CD8-positive, alpha-beta memory T cell (primary cell): ENCODE results near the gene ATF7. TPM values are rescaled to one million over a fixed set of nuclear protein-coding genes. Genes with fewer than 3 reads are reported as not detected.
A peak's percentile ranks its signal among the peaks of the same experiment; 100 is the strongest.

ENCODE experiments used
- CTCF ChIA-PET: fragments of 350-600 bp; sonication (Branson Sonifier 250); formaldehyde crosslinking; loops from one replicate; lab custom pipeline; 2021; ENCODE audit warnings: antibody characterized with exemption; lab: Charles Lee
- POLR2A ChIA-PET: fragments of 350-600 bp; sonication (Branson Sonifier 250); formaldehyde crosslinking; loops from one replicate; lab custom pipeline; 2021; ENCODE audit warnings: antibody characterized with exemption; lab: Charles Lee
- DNase-seq, 5 donors: peaks; one replicate each; pipeline versions ENCODE4 v3.0.0 to v3.0.0-alpha.2; 2020 to 2022; ENCODE audit warnings: mixed read lengths in 1 of 5
- H3K27ac ChIP-seq: one replicate; pipeline ENCODE4 v1.7.0; 2013; ENCODE audit warnings: low read depth, mild to moderate bottlenecking, low read length, moderate library complexity
- H3K27me3 ChIP-seq: 2 replicates; pipeline ENCODE4 v1.7.0; 2013; ENCODE audit warnings: low read length, mild to moderate bottlenecking; ENCODE audit not compliant: insufficient read depth, poor library complexity, severe bottlenecking
- H3K36me3 ChIP-seq: 2 replicates; pipeline ENCODE4 v1.7.0; 2013; ENCODE audit warnings: mild to moderate bottlenecking, low read length, moderate library complexity; ENCODE audit not compliant: insufficient read depth
- H3K4me1 ChIP-seq: 2 replicates; pipeline ENCODE4 v1.7.0; 2013; ENCODE audit warnings: mild to moderate bottlenecking, low read length, moderate library complexity; ENCODE audit not compliant: insufficient read depth
- H3K4me3 ChIP-seq: 2 replicates; pipeline ENCODE4 v1.7.0; 2013; ENCODE audit warnings: mild to moderate bottlenecking, low read length
- H3K9me3 ChIP-seq: 2 replicates; pipeline ENCODE4 v1.7.0; 2013; ENCODE audit warnings: mild to moderate bottlenecking, low read length
- H3K27ac Mint-ChIP-seq, 8 donors: one replicate each; pipeline ENCODE4 v1.8.0; 2020 to 2021; ENCODE audit warnings: mixed read lengths in 8 of 8, mild to moderate bottlenecking in 6 of 8, inconsistent platforms in 3 of 8, moderate library complexity in 3 of 8
- H3K27me3 Mint-ChIP-seq, 2 donors: one replicate each; pipeline ENCODE4 v1.8.0; 2020 to 2021; ENCODE audit warnings: mixed read lengths in 2 of 2, mild to moderate bottlenecking in 1 of 2, moderate library complexity in 1 of 2
- H3K36me3 Mint-ChIP-seq, 3 donors: one replicate each; pipeline ENCODE4 v1.8.0; 2020 to 2021; ENCODE audit warnings: mixed read lengths in 3 of 3, inconsistent platforms in 1 of 3, mild to moderate bottlenecking in 1 of 3
- H3K4me1 Mint-ChIP-seq, 3 donors: one replicate each; pipeline ENCODE4 v1.8.0; 2020 to 2021; ENCODE audit warnings: mixed read lengths in 3 of 3, inconsistent platforms in 1 of 3, mild to moderate bottlenecking in 1 of 3
- H3K4me3 Mint-ChIP-seq, 7 donors: one replicate each; pipeline ENCODE4 v1.8.0; 2020 to 2021; ENCODE audit warnings: mixed read lengths in 7 of 7, mild to moderate bottlenecking in 6 of 7, moderate library complexity in 4 of 7, inconsistent platforms in 2 of 7
- H3K9me3 Mint-ChIP-seq, 5 donors: one replicate each; pipeline ENCODE4 v1.8.0; 2020 to 2022; ENCODE audit warnings: mixed read lengths in 5 of 5, mild to moderate bottlenecking in 3 of 5, moderate library complexity in 2 of 5, inconsistent platforms in 1 of 5
- polyA plus RNA-seq: library from polyadenylated mRNA; unstranded; fragments of 300-500 nt; fragmentation: Illumina TruSeq; gene quantifications from one replicate; pipeline ENCODE4 v1.2.3, GENCODE V29; 2021
- total RNA-seq, 2 experiments: library from RNA; stranded (reverse); gene quantifications; one replicate each; pipeline ENCODE4 v1.2.3, GENCODE V29; 2021

Gene ATF7
- total and polyA plus RNA-seq, 3 experiments from 2014 or later = 13.4 to 28.1 (median 27.6) TPM

DNA sequence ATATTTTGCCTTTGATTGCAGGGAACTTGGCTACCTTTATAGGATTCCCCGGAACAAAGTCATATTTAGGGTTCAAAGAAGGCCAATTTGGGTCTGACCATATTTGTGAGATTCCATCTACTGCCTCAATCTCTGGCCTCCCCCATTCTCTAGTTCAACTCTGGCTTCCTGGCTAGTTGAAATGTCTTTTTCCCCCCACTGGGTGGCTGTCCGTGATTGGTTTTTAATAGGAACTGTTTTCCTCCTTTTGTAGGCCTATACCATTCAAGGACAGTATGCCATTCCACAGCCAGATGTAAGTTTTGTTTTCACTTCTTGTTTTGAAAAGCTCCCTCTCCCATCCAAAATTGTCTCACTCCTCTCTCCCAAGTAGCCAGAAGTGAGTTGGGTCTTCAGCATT is 160.5 kb downstream of the ATF7 start:
- H3K4me1 Mint-ChIP-seq = peaks cover 25 to 43% (median 41%) of the 10 kb centered on the region in 3 donors
- peak overlapping the region in 5 of 8 donors; percentile 11 to 76 (median 29) for H3K27ac Mint-ChIP-seq
- H3K27me3 Mint-ChIP-seq = peaks cover 0 to 3% of the 10 kb centered on the region in 2 donors
- Histone ChIP-seq H3K9me3 (no peaks in the 10 kb centered on the region), H3K27me3 (no peaks in the 10 kb centered on the region), H3K36me3 (peaks cover 89% of the 10 kb centered on the region), H3K27ac (no peak overlapping the region), H3K4me3 (no peak overlapping the region), H3K4me1 (peaks cover 23% of the 10 kb centered on the region)
- ChIA-PET CTCF (interaction anchor here (1.7 kb wide), 1 partner anchor 43 kb away, joined by 7 read pairs; no protein-coding TSS in a partner anchor), POLR2A (no interaction called here)
- no peak for DNase-seq
- H3K4me3 Mint-ChIP-seq = no peak overlapping the region
- no peaks in the 10 kb centered on the region for H3K9me3 Mint-ChIP-seq
- peaks cover 21 to 95% (median 45%) of the 10 kb centered on the region in 3 donors for H3K36me3 Mint-ChIP-seq

DNA sequence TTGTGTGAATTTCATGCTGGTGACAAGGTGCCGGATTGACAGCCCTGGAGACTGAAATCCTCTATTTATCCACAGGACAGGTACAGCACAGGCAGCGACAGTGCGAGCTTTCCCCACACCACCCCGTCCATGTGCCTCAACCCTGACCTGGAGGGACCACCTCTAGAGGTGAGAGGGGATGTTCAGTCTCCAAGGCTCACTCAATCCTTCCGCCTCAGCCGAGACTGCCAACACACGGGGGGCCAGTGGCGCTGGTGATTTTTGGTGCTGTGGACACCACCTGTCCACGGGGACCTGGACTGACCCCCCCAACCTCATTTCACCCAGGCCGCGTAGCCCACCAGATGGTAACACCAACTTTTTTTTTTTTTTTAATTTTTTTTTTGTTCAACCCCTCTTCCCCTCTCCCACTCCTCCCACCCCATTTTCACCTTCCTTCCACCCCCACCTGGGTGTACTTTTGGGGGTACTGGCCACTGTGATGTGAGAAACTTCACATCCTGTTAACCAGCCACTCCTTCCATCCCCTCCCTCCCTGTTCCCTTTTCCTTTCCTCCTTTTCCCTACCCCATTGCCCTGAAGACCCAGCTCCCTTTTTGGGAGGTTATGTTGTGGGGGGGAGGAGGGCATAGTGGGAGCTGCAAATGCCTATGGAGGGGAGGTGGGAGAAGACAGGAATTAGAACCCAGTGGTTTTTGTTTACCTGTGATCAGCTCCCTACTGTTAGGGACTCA is 161.3 kb downstream of the ATF7 start:
- Mint-ChIP-seq H3K36me3 (peaks cover 26 to 97% (median 50%) of the 10 kb centered on the region in 3 donors), H3K27ac (peak overlapping the region in 5 of 8 donors; percentile 11 to 63 (median 29)), H3K4me1 (peaks cover 31 to 49% (median 46%) of the 10 kb centered on the region in 3 donors), H3K9me3 (no peaks in the 10 kb centered on the region), H3K4me3 (no peak overlapping the region), H3K27me3 (peaks cover 0 to 3% of the 10 kb centered on the region in 2 donors)
- no peak for DNase-seq
- ChIA-PET POLR2A (interaction anchor here (0.5 to 0.8 kb wide), 3 partner anchors 12 to 37 kb away, joined by 3 read pairs; no protein-coding TSS in a partner anchor), CTCF (interaction anchor here (1.4 to 1.7 kb wide), 2 partner anchors 8 to 44 kb away, joined by 4 to 7 read pairs; no protein-coding TSS in a partner anchor)
- no peaks in the 10 kb centered on the region for H3K9me3 ChIP-seq
- no peaks in the 10 kb centered on the region for H3K27me3 ChIP-seq
- no peak overlapping the region for H3K27ac ChIP-seq
- H3K36me3 ChIP-seq = peaks cover 93% of the 10 kb centered on the region
- H3K4me1 ChIP-seq = peaks cover 23% of the 10 kb centered on the region
- no peak overlapping the region for H3K4me3 ChIP-seq

DNA sequence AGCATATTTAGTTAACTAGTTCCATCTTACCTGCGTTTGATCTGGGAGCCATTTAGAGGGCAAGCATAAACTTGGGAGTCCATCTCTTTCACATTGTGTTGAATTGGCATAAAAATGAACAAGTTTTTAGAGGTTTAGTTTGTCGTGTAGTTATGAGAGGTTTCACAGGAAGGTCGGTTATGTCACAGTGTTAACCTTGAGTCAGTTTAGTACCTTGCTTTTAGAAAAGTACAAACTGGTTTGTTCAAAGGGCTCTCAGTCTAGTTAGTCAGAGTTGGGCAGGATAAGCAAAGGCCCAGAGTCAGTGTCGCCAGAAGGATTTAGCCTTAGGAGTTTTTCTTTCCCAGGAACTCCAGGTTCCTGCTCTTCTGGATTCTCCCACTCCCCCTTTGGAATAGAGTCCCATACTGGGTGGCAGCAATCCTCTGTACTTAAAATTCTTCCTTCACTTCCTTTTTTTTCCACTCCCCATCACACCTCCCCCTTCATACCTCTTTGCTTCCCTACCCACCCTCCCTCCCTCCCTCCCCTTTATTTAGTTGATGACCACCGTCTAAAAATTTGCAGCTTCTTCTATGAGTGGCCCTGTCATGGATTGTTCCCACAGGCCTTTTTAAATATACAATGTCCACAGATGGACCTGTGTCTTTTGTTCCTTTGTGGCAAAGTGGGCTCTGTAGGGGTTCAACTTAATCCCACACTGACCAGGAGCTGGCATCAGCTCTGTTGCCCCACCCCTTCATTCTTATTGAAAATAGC is 162.2 kb downstream of the ATF7 start:
- peak overlapping the region in 1 of 7 donors; percentile 9 for H3K4me3 Mint-ChIP-seq
- H3K27ac Mint-ChIP-seq = peak overlapping the region in 2 of 8 donors; percentile 20 to 37
- H3K27me3 Mint-ChIP-seq = peaks cover 0 to 3% of the 10 kb centered on the region in 2 donors
- H3K36me3 Mint-ChIP-seq = peaks cover 31 to 96% (median 56%) of the 10 kb centered on the region in 3 donors
- Histone ChIP-seq H3K27ac (no peak overlapping the region), H3K27me3 (no peaks in the 10 kb centered on the region), H3K36me3 (peaks cover 95% of the 10 kb centered on the region), H3K9me3 (no peaks in the 10 kb centered on the region), H3K4me3 (no peak overlapping the region), H3K4me1 (peaks cover 23% of the 10 kb centered on the region)
- no peaks in the 10 kb centered on the region for H3K9me3 Mint-ChIP-seq
- H3K4me1 Mint-ChIP-seq = peaks cover 34 to 54% (median 49%) of the 10 kb centered on the region in 3 donors
- ChIA-PET POLR2A (interaction anchor here (0.5 to 0.8 kb wide), 3 partner anchors 13 to 38 kb away, joined by 3 read pairs; no protein-coding TSS in a partner anchor), CTCF (interaction anchor here (1.4 to 1.7 kb wide), 2 partner anchors 9 to 45 kb away, joined by 4 to 7 read pairs; no protein-coding TSS in a partner anchor)
- no peak for DNase-seq

DNA sequence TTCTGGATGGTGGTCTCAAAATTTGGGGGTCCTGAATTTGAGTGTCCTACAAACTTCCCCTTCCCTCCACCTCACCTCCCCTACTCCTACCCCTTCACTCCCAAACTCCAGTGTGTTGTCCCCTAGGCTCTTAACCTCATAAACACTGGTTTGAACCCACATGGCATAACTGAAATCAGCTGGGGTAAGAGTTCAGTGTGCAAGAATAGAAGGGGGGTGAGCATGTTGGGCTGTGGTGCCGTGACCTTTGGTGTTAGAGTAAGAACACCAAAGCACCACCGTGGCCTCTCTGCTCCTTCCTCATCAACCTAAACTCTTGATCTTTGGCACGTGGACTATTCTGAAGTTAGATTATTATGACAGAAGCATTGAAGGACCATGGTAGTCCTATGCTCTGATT is 163.2 kb downstream of the ATF7 start:
- Mint-ChIP-seq H3K36me3 (peaks cover 31 to 97% (median 51%) of the 10 kb centered on the region in 3 donors), H3K4me1 (peaks cover 34 to 54% (median 50%) of the 10 kb centered on the region in 3 donors), H3K27me3 (peaks cover 0 to 3% of the 10 kb centered on the region in 2 donors), H3K4me3 (no peak overlapping the region), H3K9me3 (no peaks in the 10 kb centered on the region), H3K27ac (peak overlapping the region in 1 of 8 donors; percentile 64)
- H3K27ac ChIP-seq = peak overlapping the region; percentile 18
- DNase-seq = no peak
- ChIA-PET CTCF (interaction anchor here (1.3 kb wide), 1 partner anchor 10 kb away, joined by 3 read pairs; no protein-coding TSS in a partner anchor), POLR2A (interaction anchor here (0.6 kb wide), 1 partner anchor 9 kb away, joined by 6 read pairs; no protein-coding TSS in a partner anchor)
- peaks cover 23% of the 10 kb centered on the region for H3K4me1 ChIP-seq
- no peaks in the 10 kb centered on the region for H3K27me3 ChIP-seq
- H3K9me3 ChIP-seq = no peaks in the 10 kb centered on the region
- no peak overlapping the region for H3K4me3 ChIP-seq
- peaks cover 90% of the 10 kb centered on the region for H3K36me3 ChIP-seq

DNA sequence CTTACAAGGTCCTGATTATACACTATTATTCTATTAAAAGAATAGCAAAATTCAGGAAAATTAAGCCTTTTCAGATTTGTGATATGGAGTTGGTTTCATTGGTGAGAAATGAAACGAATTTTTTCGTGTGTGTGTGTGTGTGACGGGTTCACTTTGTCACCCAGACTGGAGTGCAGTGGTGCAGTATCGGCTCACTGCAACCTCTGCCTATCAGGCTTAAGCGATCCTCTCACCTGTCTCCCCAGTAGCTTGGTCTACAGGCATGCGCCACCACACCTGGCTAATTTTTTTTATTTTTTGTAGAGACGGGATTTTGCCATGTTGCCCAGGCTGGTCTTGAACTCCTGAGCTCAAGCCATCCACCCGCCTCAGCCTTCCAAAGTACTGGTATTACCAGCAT is 164.6 kb downstream of the ATF7 start:
- POLR2A ChIA-PET = no interaction called here
- Mint-ChIP-seq H3K4me3 (no peak overlapping the region), H3K4me1 (peaks cover 34 to 49% (median 37%) of the 10 kb centered on the region in 3 donors), H3K27ac (peak overlapping the region in 1 of 8 donors; percentile 58), H3K36me3 (peaks cover 25 to 92% (median 39%) of the 10 kb centered on the region in 3 donors), H3K27me3 (no peaks in the 10 kb centered on the region), H3K9me3 (no peaks in the 10 kb centered on the region)
- DNase-seq = no peak
- no peaks in the 10 kb centered on the region for H3K9me3 ChIP-seq
- CTCF ChIA-PET = interaction anchor here (0.9 to 1.3 kb wide), 2 partner anchors 12 to 30 kb away, joined by 3 to 4 read pairs; no protein-coding TSS in a partner anchor
- H3K4me3 ChIP-seq = no peak overlapping the region
- H3K4me1 ChIP-seq = peaks cover 23% of the 10 kb centered on the region
- H3K27ac ChIP-seq = no peak overlapping the region
- peaks cover 82% of the 10 kb centered on the region for H3K36me3 ChIP-seq
- H3K27me3 ChIP-seq = no peaks in the 10 kb centered on the region

DNA sequence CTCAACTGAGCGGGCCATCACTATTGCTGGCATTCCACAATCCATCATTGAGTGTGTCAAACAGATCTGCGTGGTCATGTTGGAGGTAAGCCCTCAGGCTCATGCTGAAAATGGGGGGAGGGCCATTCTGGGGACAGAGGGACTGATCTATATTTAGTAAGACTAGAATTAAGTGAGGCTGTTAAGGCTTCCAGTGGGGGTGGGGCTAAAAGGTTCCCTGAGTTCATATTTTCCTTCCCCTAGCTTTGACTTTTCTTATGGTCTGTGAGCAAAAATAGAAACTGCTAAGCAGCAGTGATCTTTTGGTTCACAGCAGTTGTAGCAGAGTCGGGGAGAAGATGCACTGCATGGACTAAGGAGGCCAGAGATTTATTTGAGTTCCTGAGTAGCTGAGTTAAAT is 165.1 kb downstream of the ATF7 start:
- Mint-ChIP-seq H3K36me3 (peaks cover 23 to 92% (median 37%) of the 10 kb centered on the region in 3 donors), H3K4me1 (peaks cover 32 to 46% (median 34%) of the 10 kb centered on the region in 3 donors), H3K27me3 (no peaks in the 10 kb centered on the region), H3K9me3 (no peaks in the 10 kb centered on the region), H3K27ac (peak overlapping the region in 2 of 8 donors; percentile 47 to 78), H3K4me3 (no peak overlapping the region)
- Histone ChIP-seq H3K36me3 (peaks cover 82% of the 10 kb centered on the region), H3K27ac (no peak overlapping the region), H3K4me3 (no peak overlapping the region), H3K27me3 (no peaks in the 10 kb centered on the region), H3K4me1 (peaks cover 23% of the 10 kb centered on the region), H3K9me3 (no peaks in the 10 kb centered on the region)
- ChIA-PET CTCF (interaction anchor here (0.6 kb wide), 1 partner anchor 32 kb away, joined by 3 read pairs; no protein-coding TSS in a partner anchor), POLR2A (no interaction called here)
- no peak for DNase-seq

DNA sequence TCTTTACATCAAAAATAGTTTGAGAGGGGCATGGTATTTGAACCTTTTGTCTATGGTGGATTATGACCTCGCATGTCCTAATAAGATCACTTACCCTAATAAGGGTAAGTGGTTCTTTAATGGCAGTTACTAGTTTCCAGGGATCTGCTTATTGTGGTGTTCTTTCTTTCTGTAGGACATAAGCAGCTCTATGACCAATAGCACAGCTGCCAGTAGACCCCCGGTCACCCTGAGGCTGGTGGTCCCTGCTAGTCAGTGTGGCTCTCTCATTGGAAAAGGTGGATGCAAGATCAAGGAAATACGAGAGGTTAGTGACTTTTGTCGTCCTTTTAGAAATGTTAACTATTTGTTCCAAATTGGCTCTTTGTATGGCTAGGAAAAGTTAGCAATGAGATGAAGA is 167.1 kb downstream of the ATF7 start:
- Mint-ChIP-seq H3K4me1 (peaks cover 39 to 53% (median 41%) of the 10 kb centered on the region in 3 donors), H3K36me3 (peaks cover 23 to 93% (median 43%) of the 10 kb centered on the region in 3 donors), H3K27me3 (no peaks in the 10 kb centered on the region), H3K4me3 (peak overlapping the region in 1 of 7 donors; percentile 63), H3K27ac (peak overlapping the region in 2 of 8 donors; percentile 52 to 70), H3K9me3 (no peaks in the 10 kb centered on the region)
- H3K4me1 ChIP-seq = peaks cover 26% of the 10 kb centered on the region
- H3K4me3 ChIP-seq = no peak overlapping the region
- H3K9me3 ChIP-seq = no peaks in the 10 kb centered on the region
- no peaks in the 10 kb centered on the region for H3K27me3 ChIP-seq
- peaks cover 83% of the 10 kb centered on the region for H3K36me3 ChIP-seq
- ChIA-PET POLR2A (interaction anchor here (0.5 kb wide), 1 partner anchor 279 kb away, joined by 3 read pairs; the partner anchor contains the start of gene ZNF740), CTCF (interaction anchor here (1.4 to 1.6 kb wide), 2 partner anchors 10 to 22 kb away, joined by 3 to 4 read pairs; no protein-coding TSS in a partner anchor)
- DNase-seq = no peak
- no peak overlapping the region for H3K27ac ChIP-seq
